HepG2 (cell line): Measurements from ENCODE around the gene STX8. TPM values are rescaled to one million over a fixed set of nuclear protein-coding genes. Genes with fewer than 3 reads are reported as not detected.

ENCODE experiments used
- ATAC-seq: fragments of 200-7000 bp; cut with Tn5 transposase; 3 replicates; pipeline ENCODE4 v1.9.1; 2020; ENCODE audit warnings: mild to moderate bottlenecking, moderate library complexity
- BruUV-seq: library from RNA; stranded (reverse); fragments of 400-500 nt; replicated peaks from 2 replicates; lab custom pipeline; 2021; lab: Mats Ljungman, UMichigan
- CTCF ChIA-PET: fragments of 300-600 bp; formaldehyde crosslinking; extraction: SDS; loops from one replicate; lab custom pipeline; 2021; ENCODE audit warnings: low total read pairs, inconsistent platforms, low intra/inter-chr PET ratio; lab: Yijun Ruan, JAX
- POLR2A ChIA-PET: fragments of 350-600 bp; sonication (Branson Sonifier 250); formaldehyde crosslinking; loops from one replicate; lab custom pipeline; 2020; ENCODE audit warnings: antibody characterized with exemption, inconsistent platforms; lab: Yijun Ruan, JAX
- DNase-seq: peaks from one replicate; pipeline ENCODE4 v3.0.0-alpha.2; 2015; ENCODE audit warnings: low spot score
- FAIRE-seq: peaks from 3 replicates; lab custom pipeline; 2011; peaks lifted over from hg19 to GRCh38; lab: Jason Lieb, UNC
- H2AFZ ChIP-seq: one replicate; pipeline ENCODE4 v1.6.1; 2011; ENCODE audit warnings: low read length, inconsistent platforms
- H3K27ac ChIP-seq: fragments of 300-600 bp; 3 replicates; pipeline ENCODE4 v1.8.0; 2011; ENCODE audit warnings: mixed run types, mild to moderate bottlenecking, mixed read lengths, low read length, inconsistent platforms; ENCODE audit not compliant: insufficient read depth; ENCODE audit errors: extremely low read length
- H3K27me3 ChIP-seq, 2 experiments: fragments of 200-600 bp in 1 of 2; 2 replicates in 1 of 2; 3 replicates in 1 of 2; pipeline versions ENCODE4 v1.6.0 to v1.8.0; 2011; ENCODE audit warnings: low read length in 2 of 2, mild to moderate bottlenecking in 2 of 2, moderate library complexity in 2 of 2, inconsistent platforms in 1 of 2; ENCODE audit not compliant: insufficient read depth in 2 of 2, control insufficient read depth in 1 of 2
- H3K36me3 ChIP-seq, 2 experiments: fragments of 200-600 bp in 1 of 2; replicated peaks in 1 of 2; 2 replicates in 1 of 2; 3 replicates in 1 of 2; pipeline versions ENCODE4 v1.5.1 to v1.8.0; 2011; ENCODE audit warnings: low read length in 2 of 2, inconsistent platforms in 1 of 2; ENCODE audit not compliant: insufficient read depth in 2 of 2, control insufficient read depth in 1 of 2
- H3K4me1 ChIP-seq: 2 replicates; pipeline ENCODE4 v1.5.1; 2012; ENCODE audit warnings: low read length, inconsistent platforms; ENCODE audit not compliant: insufficient read depth
- H3K4me2 ChIP-seq: 2 replicates; pipeline ENCODE4 v1.6.0; 2011; ENCODE audit warnings: low read depth, low read length, inconsistent platforms
- H3K4me3 ChIP-seq, 3 experiments: fragments of 200-600 bp in 1 of 3; sonication (generic), shearing (Covaris generic) in 1 of 3; replicated peaks in 1 of 3; 2 replicates each; pipeline ENCODE4 v1.5.1; 2011 to 2016; ENCODE audit warnings: low read length in 3 of 3, inconsistent platforms in 2 of 3, low read depth in 2 of 3, mild to moderate bottlenecking in 2 of 3, control low read depth in 1 of 3, mixed read lengths in 1 of 3; ENCODE audit not compliant: insufficient read depth in 1 of 3
- H3K79me2 ChIP-seq: one replicate; pipeline ENCODE4 v1.6.1; 2011; ENCODE audit warnings: low read length, inconsistent platforms; ENCODE audit not compliant: insufficient read depth
- H3K9ac ChIP-seq: 2 replicates; pipeline ENCODE4 v1.6.0; 2011; ENCODE audit warnings: mild to moderate bottlenecking, low read depth, low read length, inconsistent platforms; ENCODE audit not compliant: insufficient read depth
- H3K9me3 ChIP-seq: 2 replicates; pipeline ENCODE4 v1.5.1; 2012; ENCODE audit warnings: mild to moderate bottlenecking, low read length
- H4K20me1 ChIP-seq: 2 replicates; pipeline ENCODE4 v1.6.0; 2011; ENCODE audit warnings: inconsistent platforms, mild to moderate bottlenecking, low read length, moderate library complexity; ENCODE audit not compliant: insufficient read depth
- ATF4 ChIP-seq, 2 experiments: fragments of 450-650 bp in 1 of 2; sonication (generic) in 1 of 2; formaldehyde crosslinking; IDR thresholded peaks; 2 replicates each; pipeline versions ENCODE4 v1.5.0 to v1.8.0; 2020 to 2022; ENCODE audit warnings: mild to moderate bottlenecking in 1 of 2, missing genetic modification reagents in 1 of 2
- CEBPB ChIP-seq: IDR thresholded peaks from 2 replicates; pipeline ENCODE4 v1.6.1; 2011; ENCODE audit warnings: low read depth, low read length, improper control_type of control experiment, borderline replicate concordance
- CEBPG ChIP-seq: IDR thresholded peaks from 2 replicates; pipeline ENCODE4 v1.6.1; 2016
- CHCHD3 ChIP-seq: sonication (generic); formaldehyde crosslinking; IDR thresholded peaks from 2 replicates; pipeline ENCODE4 v1.8.0; 2022; ENCODE audit warnings: mild to moderate bottlenecking, missing genetic modification reagents, moderate library complexity
- GTF3A ChIP-seq: sonication (generic); formaldehyde crosslinking; conservative IDR thresholded peaks from 2 replicates; pipeline ENCODE4 v1.4.0; 2020; ENCODE audit warnings: mild to moderate bottlenecking, missing genetic modification reagents
- HMG20B ChIP-seq: conservative IDR thresholded peaks from 2 replicates; pipeline ENCODE4 v1.6.1; 2016; ENCODE audit warnings: missing genetic modification reagents, missing compliant biosample characterization
- MED1 ChIP-seq: sonication (generic); formaldehyde crosslinking; IDR thresholded peaks from 2 replicates; pipeline ENCODE4 v1.4.0; 2020; ENCODE audit warnings: missing genetic modification reagents
- NR3C1 ChIP-seq: sonication (generic); formaldehyde crosslinking; IDR thresholded peaks from 2 replicates; pipeline ENCODE4 v1.4.0; 2020; ENCODE audit warnings: missing genetic modification reagents
- PHF5A ChIP-seq: IDR thresholded peaks from one replicate; pipeline ENCODE4 v1.6.1; 2018; ENCODE audit warnings: low read depth, missing genetic modification reagents; ENCODE audit not compliant: unreplicated experiment
- U2AF1 ChIP-seq: fragments of 200-400 bp; formaldehyde crosslinking; optimal IDR thresholded peaks from 2 replicates; pipeline ENCODE3; 2017; ENCODE audit warnings: mild to moderate bottlenecking, low read depth, low read length
- WGBS: methylation state at CpG from one replicate; pipeline ENCODE4 v1.1.6; 2017; ENCODE audit warnings: low lambda C conversion rate; 5-methylcytosine and 5-hydroxymethylcytosine counted together
- in situ Hi-C: cut with HindIII; loops from 2 replicates; pipeline ENCODE4 v1.10.0; 2017; ENCODE audit warnings: low pct_unique_long_range_greater_than_20kb; ENCODE audit not compliant: extremely low pct_ligation_motif_present
- intact Hi-C: fragments of 100-400 bp; cut with micrococcal nuclease; formaldehyde crosslinking; loops from one replicate; pipeline ENCODE4 v1.10.0; 2022; ENCODE audit not compliant: unreplicated experiment
- polyA plus RNA-seq, 8 experiments: library from polyadenylated mRNA; depleted of rRNA in 3 of 8; stranded (reverse) in 7 of 8; unstranded in 1 of 8; fragments of >200 nt; fragmentation: Illumina TruSeq in 4 of 8; extraction: Trizol in 4 of 8; gene quantifications; 2 replicates each; pipeline versions ENCODE4 v1.2.1 to v1.2.3, GENCODE V29; 2011 to 2016; ENCODE audit warnings: low read depth in 4 of 8, missing spikeins in 1 of 8, mixed read lengths in 1 of 8; ENCODE audit not compliant: insufficient read depth in 1 of 8
- total RNA-seq, 5 experiments: library from RNA; depleted of rRNA; stranded (reverse); fragments of >200 nt; fragmentation: Illumina TruSeq; extraction: Trizol; gene quantifications; 2 replicates each; pipeline ENCODE4 v1.2.3, GENCODE V29; 2016; ENCODE audit warnings: low read depth in 1 of 5

Gene STX8
- total and polyA plus RNA-seq, 2 of the 13 experiments (the other 11 are each of a cell fraction or from before 2014, with no cell fraction given), result 36.4 to 53.6 TPM

GRCh38 chr17:9615486-9615885, 39.9 kb upstream of the STX8 start:
- Histone ChIP-seq H3K9ac (no peak overlapping the region), H3K79me2 (no peaks in the 10 kb centered on the region), H3K4me2 (no peak overlapping the region), H4K20me1 (no peaks in the 10 kb centered on the region), H2AFZ (no peak overlapping the region)
- DNase-seq (peak; percentile 24), FAIRE-seq (no peak)
- no peak for TF ChIP-seq MED1
- TF ChIP-seq PHF5A, result no peak
- TF ChIP-seq GTF3A (CRISPR knock-in tag), result no peak
- TF ChIP-seq CHCHD3 (CRISPR knock-in tag), result no peak
- 0 out of 4 replicates have a peak, but pooled peaks of 1 of the 2 experiments have one; percentile 42 for TF ChIP-seq ATF4 (CRISPR knock-in tag; IDR thresholded peaks at IDR 0.05)
- TF ChIP-seq CEBPB, result peak; percentile 97
- TF ChIP-seq CEBPG (CRISPR knock-in tag), result peak; percentile 92
- TF ChIP-seq NR3C1 (CRISPR knock-in tag), result no peak
- TF ChIP-seq, all 625 proteins: peak for 3
- H3K9me3 ChIP-seq, result no peaks in the 10 kb centered on the region
- H3K4me3 ChIP-seq, result no peak overlapping the region
- BruUV-seq, result no TSS peak
- ChIA-PET CTCF (no interaction called here), POLR2A (interaction anchor here (0.6 kb wide), 1 partner anchor 33 kb away, joined by 3 read pairs; no protein-coding TSS in a partner anchor)
- no peak overlapping the region for H3K27ac ChIP-seq
- 3% methylated on average over 2 of the region's 2 CpGs for WGBS
- in situ Hi-C loops (no loop called here), intact Hi-C loops (no loop called here)
- H3K4me1 ChIP-seq, result no peaks in the 10 kb centered on the region
- no peaks in the 10 kb centered on the region for H3K36me3 ChIP-seq
- no peak for ATAC-seq
- H3K27me3 ChIP-seq, result no peaks in the 10 kb centered on the region

GRCh38 chr17:9612006-9612405, 36.4 kb upstream of the STX8 start:
- FAIRE-seq, result no peak
- no peak overlapping the region for H3K9ac ChIP-seq
- DNase-seq, result no peak
- ChIA-PET POLR2A (no interaction called here), CTCF (no interaction called here)
- H3K4me3 ChIP-seq, result no peak overlapping the region
- no peaks in the 10 kb centered on the region for H3K36me3 ChIP-seq
- no peak overlapping the region for H3K4me2 ChIP-seq
- H2AFZ ChIP-seq, result no peak overlapping the region
- no peak for ATAC-seq
- BruUV-seq, result no TSS peak
- H3K79me2 ChIP-seq, result no peaks in the 10 kb centered on the region
- 43% methylated on average over 9 of the region's 9 CpGs for WGBS
- H3K27me3 ChIP-seq, result no peaks in the 10 kb centered on the region
- H3K27ac ChIP-seq, result no peak overlapping the region
- H4K20me1 ChIP-seq, result no peaks in the 10 kb centered on the region
- in situ Hi-C loops (no loop called here), intact Hi-C loops (no loop called here)
- H3K4me1 ChIP-seq, result no peaks in the 10 kb centered on the region
- TF ChIP-seq HMG20B (CRISPR knock-in tag) (no peak), U2AF1 (no peak), CEBPB (peak; percentile 12; the same call in 1 of the 2 replicates)
- H3K9me3 ChIP-seq, result no peaks in the 10 kb centered on the region
